NCI-H187 treated with DMSO at 0.1 percent for 48 hours (cell line): Measurements from ENCODE around the gene A4GNT.
"Not testable (repeated sequence)": the region's sequence is repeated elsewhere in the genome, so short reads cannot be mapped to it uniquely, and the experiment has no call there.

Experiments
- DNase-seq: peaks from one replicate; lab custom pipeline; 2025; lab: John Stamatoyannopoulos, UW

Gene A4GNT

GRCh38 chr3:138132239-138132638 lies at the start of gene A4GNT:
Gene A4GNT, minus strand, starts transcription at chr3:138132390. Its CDS starts 1,134 bp downstream, at chr3:138131256.
- DNase-seq = no peak

GRCh38 chr3:138180375-138181029 lies 48.3 kb upstream of the A4GNT start:
- DNase-seq = no peak

- peak; percentile 28 for DNase-seq
Observed at GRCh38 chr3:138174421-138175131, 42.4 kb upstream of the A4GNT start, which contains the start of gene DBR1. Gene DBR1, minus strand, starts transcription at chr3:138174921. Its CDS starts 126 bp downstream, at chr3:138174795.

- DNase-seq = no peak
Observed at GRCh38 chr3:138173769-138174420, 41.7 kb upstream of the A4GNT start.

GRCh38 chr3:138172625-138173024 lies 40.4 kb upstream of the A4GNT start:
- no peak for DNase-seq

- DNase-seq = no peak
Observed at GRCh38 chr3:138165061-138165460, 32.9 kb upstream of the A4GNT start.

- no peak for DNase-seq
Observed at GRCh38 chr3:138157743-138158142, 25.6 kb upstream of the A4GNT start.

- DNase-seq = no peak
Observed at GRCh38 chr3:138154534-138154933, 22.3 kb upstream of the A4GNT start.

GRCh38 chr3:138148503-138148902 lies 16.3 kb upstream of the A4GNT start:
- no peak for DNase-seq

GRCh38 chr3:138142181-138142580 lies 10.0 kb upstream of the A4GNT start:
- not testable (repeated sequence) for DNase-seq

- DNase-seq = no peak
Observed at GRCh38 chr3:138140940-138141339, 8.8 kb upstream of the A4GNT start.

GRCh38 chr3:138139691-138140090 lies 7.5 kb upstream of the A4GNT start:
- DNase-seq = no peak

- DNase-seq = no peak
Observed at GRCh38 chr3:138137861-138138260, 5.7 kb upstream of the A4GNT start.

- DNase-seq = no peak
Observed at GRCh38 chr3:138136201-138136600, 4.0 kb upstream of the A4GNT start.

GRCh38 chr3:138135833-138136194 lies 3.6 kb upstream of the A4GNT start:
- DNase-seq = no peak

GRCh38 chr3:138135146-138135832 lies 3.1 kb upstream of the A4GNT start:
- no peak for DNase-seq

GRCh38 chr3:138127636-138128365 lies 4.4 kb downstream of the A4GNT start:
- no peak for DNase-seq

GRCh38 chr3:138125548-138126221 lies 6.5 kb downstream of the A4GNT start:
- DNase-seq = no peak

GRCh38 chr3:138124706-138125355 lies 7.4 kb downstream of the A4GNT start:
- DNase-seq = no peak

GRCh38 chr3:138124188-138124587 lies 8.0 kb downstream of the A4GNT start:
- no peak for DNase-seq

- DNase-seq = no peak
Observed at GRCh38 chr3:138119423-138119766, 12.8 kb downstream of the A4GNT start.
